Lower leg skin (tissue), 4 donors: ENCODE data around the gene B4GALT3. TPM values are rescaled to one million over a fixed set of nuclear protein-coding genes. Genes with fewer than 3 reads are reported as not detected.

ENCODE experiments used
- DNase-seq, 2 donors: peaks; one replicate each; pipeline ENCODE4 v3.0.0-alpha.2; 2019; ENCODE audit warnings: low spot score in 2 of 2
- H3K4me3 ChIP-seq: fragments of 200-600 bp; sonication (generic); 2 replicates; pipeline ENCODE4 v1.5.1; 2017; ENCODE audit warnings: mild to moderate bottlenecking, low read depth; ENCODE audit not compliant: poor library complexity, severe bottlenecking
- POLR2A ChIP-seq, 2 donors: fragments of 450-650 bp; IDR thresholded peaks; one replicate each; pipeline ENCODE4 v1.6.1; 2016 to 2017; ENCODE audit warnings: antibody characterized with exemption in 2 of 2, mild to moderate bottlenecking in 1 of 2, moderate library complexity in 1 of 2
- WGBS, 2 donors: methylation state at CpG; one replicate each; pipeline ENCODE4 v1.1.5; 2018; 5-methylcytosine and 5-hydroxymethylcytosine counted together
- intact Hi-C: fragments of 100-400 bp; cut with DNase I; formaldehyde crosslinking; loops from one replicate; pipeline ENCODE4 v1.15.0; 2023; ENCODE audit warnings: low total_unique reads
- total RNA-seq, 4 donors: library from RNA; depleted of rRNA; stranded (reverse); fragments of >200 nt; gene quantifications; one replicate each; pipeline ENCODE4 v1.1.0, GENCODE V29; 2016
- TF ChIP-seq, protein P1 (sequence below), 3 donors: fragments of 450-650 bp; IDR thresholded peaks; one replicate each; pipeline ENCODE4 v1.5.1; 2016; ENCODE audit warnings: antibody characterized with exemption in 3 of 3, mild to moderate bottlenecking in 3 of 3, moderate library complexity in 2 of 3

B4GALT3 gene
- total RNA-seq, 4 donors from 2014 or later = 40.9 to 49.9 (median 44.0) TPM

DNA sequence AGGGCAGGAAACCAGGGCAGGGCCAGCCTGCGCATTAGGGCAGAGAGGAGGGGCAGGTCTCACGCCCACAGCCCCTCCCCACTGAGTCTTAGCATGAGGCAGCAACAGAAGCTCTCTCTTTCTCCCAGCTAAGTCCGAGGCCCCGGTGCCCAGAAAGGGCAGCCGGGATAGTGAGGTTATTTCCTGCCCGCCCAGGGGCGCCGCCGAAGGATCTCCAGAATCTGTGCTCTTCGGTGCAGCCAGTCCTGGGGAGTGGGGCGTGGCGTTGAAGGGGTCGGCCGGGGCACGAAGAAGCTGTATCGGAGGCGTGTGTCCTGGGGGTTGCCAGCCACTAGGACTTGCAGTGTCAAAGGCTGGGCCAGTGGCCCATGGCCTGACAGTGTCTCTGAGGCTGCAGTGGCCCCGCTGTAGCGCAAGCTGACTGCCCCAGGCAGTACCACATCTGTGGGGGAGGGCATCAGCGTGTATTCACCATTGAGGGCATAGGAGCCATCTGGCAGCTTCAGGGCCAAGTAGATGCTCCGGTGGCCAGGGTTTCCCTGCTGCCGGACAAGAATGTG lies 13.7 kb upstream of the B4GALT3 start:
- no peak for DNase-seq
- TF ChIP-seq, protein P1, sequence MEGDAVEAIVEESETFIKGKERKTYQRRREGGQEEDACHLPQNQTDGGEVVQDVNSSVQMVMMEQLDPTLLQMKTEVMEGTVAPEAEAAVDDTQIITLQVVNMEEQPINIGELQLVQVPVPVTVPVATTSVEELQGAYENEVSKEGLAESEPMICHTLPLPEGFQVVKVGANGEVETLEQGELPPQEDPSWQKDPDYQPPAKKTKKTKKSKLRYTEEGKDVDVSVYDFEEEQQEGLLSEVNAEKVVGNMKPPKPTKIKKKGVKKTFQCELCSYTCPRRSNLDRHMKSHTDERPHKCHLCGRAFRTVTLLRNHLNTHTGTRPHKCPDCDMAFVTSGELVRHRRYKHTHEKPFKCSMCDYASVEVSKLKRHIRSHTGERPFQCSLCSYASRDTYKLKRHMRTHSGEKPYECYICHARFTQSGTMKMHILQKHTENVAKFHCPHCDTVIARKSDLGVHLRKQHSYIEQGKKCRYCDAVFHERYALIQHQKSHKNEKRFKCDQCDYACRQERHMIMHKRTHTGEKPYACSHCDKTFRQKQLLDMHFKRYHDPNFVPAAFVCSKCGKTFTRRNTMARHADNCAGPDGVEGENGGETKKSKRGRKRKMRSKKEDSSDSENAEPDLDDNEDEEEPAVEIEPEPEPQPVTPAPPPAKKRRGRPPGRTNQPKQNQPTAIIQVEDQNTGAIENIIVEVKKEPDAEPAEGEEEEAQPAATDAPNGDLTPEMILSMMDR (IDR thresholded peaks at IDR 0.05) = no peak
- no peak for TF ChIP-seq POLR2A (IDR thresholded peaks at IDR 0.05)
- intact Hi-C loops = no loop called here
- 72 to 76% methylated on average over 12 to 22 of the region's 22 CpGs for WGBS, 2 donors
- no peak overlapping the region for H3K4me3 ChIP-seq

DNA sequence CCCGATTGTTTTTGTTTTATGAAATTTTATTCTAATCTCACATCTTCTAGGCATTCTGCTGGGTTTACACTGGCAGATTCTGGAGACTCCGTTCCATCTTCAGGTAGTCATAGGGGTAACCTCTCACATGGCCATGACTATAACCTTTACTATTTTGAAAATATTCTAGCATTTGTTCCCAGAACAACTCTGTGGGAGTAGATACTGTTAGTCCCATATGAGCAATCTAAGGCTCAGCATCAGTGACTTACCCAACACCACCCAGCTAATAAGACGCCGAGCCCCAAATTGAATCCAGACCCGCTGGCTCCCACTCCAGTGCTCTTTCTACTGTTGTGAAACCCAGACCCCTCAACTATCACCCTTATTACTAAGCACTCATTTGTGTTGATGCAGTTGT lies 11.7 kb upstream of the B4GALT3 start:
- intact Hi-C loops = no loop called here
- H3K4me3 ChIP-seq = no peak overlapping the region
- TF ChIP-seq POLR2A (IDR thresholded peaks at IDR 0.05) = no peak
- TF ChIP-seq, protein P1 (IDR thresholded peaks at IDR 0.05) = no peak
- DNase-seq = no peak
- 78 to 86% methylated on average over 5 of the region's 5 CpGs for WGBS, 2 donors

DNA sequence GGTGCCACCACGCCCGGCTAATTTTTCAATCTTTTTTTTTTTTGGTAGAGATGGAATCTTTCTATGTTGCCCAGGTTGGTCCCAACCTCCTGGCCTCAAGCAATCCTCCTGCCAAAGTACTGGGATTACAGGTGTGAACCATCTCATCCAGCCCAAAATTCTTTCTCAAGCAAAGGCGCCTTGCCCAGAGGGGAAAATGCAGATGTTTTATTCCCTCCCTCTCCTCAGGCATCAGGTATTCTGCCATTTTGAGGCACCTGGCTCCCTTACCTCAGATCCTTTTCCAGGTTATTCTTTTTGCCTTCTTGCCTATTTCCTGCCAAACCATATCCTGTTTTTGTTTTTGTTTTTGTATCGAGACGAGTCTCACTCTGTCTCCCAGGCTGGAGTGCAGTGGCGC lies 11.1 kb upstream of the B4GALT3 start:
- 50 to 56% methylated on average over 6 of the region's 6 CpGs for WGBS, 2 donors
- DNase-seq = no peak
- intact Hi-C loops = no loop called here
- TF ChIP-seq, protein P1 (IDR thresholded peaks at IDR 0.05) = no peak
- TF ChIP-seq POLR2A (IDR thresholded peaks at IDR 0.05) = no peak
- no peak overlapping the region for H3K4me3 ChIP-seq

DNA sequence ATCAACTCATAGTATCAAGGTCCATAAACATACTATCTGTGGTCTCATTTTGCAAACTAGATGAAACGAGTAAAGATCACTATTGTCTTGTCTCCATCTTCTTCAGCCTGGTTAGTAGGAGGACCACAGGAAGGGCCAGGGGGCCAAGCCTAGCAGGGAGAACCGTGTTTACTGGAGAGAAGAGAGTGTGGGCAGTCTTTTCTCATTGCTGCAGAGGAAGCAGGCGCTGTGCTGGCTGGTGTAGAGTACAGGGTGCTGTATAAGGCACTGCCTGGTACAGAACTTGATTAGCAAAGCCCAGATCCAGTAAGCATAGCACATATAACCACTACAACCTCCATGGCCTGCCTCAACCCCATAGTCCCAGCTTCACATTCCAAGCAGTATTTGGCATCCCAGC lies 10.0 kb upstream of the B4GALT3 start:
- WGBS, 2 donors = 77 to 80% methylated on average over 3 of the region's 3 CpGs
- TF ChIP-seq POLR2A (IDR thresholded peaks at IDR 0.05) = no peak
- TF ChIP-seq, protein P1 (IDR thresholded peaks at IDR 0.05) = no peak
- DNase-seq = no peak
- intact Hi-C loops = no loop called here
- no peak overlapping the region for H3K4me3 ChIP-seq

DNA sequence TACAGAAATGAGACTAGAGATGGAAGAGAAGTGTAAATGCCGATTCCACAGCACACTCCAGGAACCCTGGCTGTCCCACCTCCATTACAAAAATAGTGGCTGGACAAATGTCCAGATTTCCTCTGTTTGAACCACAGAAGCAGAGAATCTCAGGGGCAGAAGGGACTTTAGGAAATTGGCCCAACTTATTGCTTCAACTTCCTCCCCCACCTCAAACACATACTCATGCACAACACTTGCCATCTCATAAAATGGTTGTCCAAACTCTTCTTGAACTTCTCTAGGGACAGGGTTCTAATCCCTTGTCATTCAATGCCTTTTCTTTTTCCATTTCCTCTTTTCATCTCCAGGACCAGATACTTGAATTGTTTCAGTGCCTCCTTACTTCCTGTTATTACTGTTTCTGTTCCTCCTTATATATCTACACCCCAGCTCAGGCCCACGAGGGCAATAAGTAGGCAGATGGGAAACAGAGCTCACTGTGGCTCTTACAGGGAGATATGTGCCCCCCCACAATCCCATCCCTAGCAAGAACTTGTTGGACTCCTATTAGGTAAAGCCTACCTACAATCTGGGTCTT lies 8.5 kb upstream of the B4GALT3 start:
- TF ChIP-seq, protein P1 (IDR thresholded peaks at IDR 0.05) = no peak
- no peak for TF ChIP-seq POLR2A (IDR thresholded peaks at IDR 0.05)
- WGBS, 2 donors = 35 to 38% methylated on average over 2 of the region's 2 CpGs
- no peak for DNase-seq
- H3K4me3 ChIP-seq = no peak overlapping the region
- intact Hi-C loops = no loop called here

DNA sequence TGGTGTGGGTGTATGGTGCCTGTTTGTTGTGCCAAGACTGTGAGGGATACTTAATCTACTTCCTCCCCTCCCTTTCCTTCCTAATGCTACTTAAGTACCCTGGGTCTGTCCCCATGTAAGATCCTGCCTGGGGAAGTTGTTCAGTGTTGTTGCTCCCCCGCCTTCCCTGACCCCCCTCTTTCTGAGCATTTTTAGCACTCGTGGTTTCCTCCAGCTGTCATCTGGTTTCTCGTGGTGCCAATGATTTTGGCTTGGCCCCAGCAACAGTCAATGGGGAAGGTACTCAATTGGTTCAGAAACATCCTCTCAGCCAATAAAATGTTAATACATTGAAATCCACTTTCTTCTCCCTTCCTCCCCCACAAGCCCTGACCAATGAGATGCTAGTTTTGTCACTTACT lies 8.0 kb upstream of the B4GALT3 start:
- 4 to 5% methylated on average over 3 of the region's 3 CpGs for WGBS, 2 donors
- intact Hi-C loops = no loop called here
- TF ChIP-seq, protein P1 (IDR thresholded peaks at IDR 0.05) = no peak
- no peak for TF ChIP-seq POLR2A (IDR thresholded peaks at IDR 0.05)
- DNase-seq = peak; percentile 88 to 96
- no peak overlapping the region for H3K4me3 ChIP-seq
